HL-60 (cell line): Measurements from ENCODE around the gene TAS2R39.

ENCODE experiments used
- CTCF ChIP-seq: IDR thresholded peaks from one replicate; pipeline ENCODE4 v1.5.1; 2011; ENCODE audit warnings: low read length, control low read depth, inconsistent platforms; ENCODE audit not compliant: insufficient read depth
- GABPA ChIP-seq: IDR thresholded peaks from 2 replicates; pipeline ENCODE4 v1.6.1; 2012; ENCODE audit warnings: low read depth
- REST ChIP-seq: IDR thresholded peaks from 2 replicates; pipeline ENCODE4 v1.6.1; 2012; ENCODE audit warnings: low read depth; ENCODE audit not compliant: insufficient replicate concordance

GRCh38 chr7:143147070-143147469 lies 36.1 kb upstream of the TAS2R39 start:
- no peak for TF ChIP-seq CTCF
- TF ChIP-seq GABPA = no peak
- no peak for TF ChIP-seq REST
